ENCODE measurements around the gene SLC46A3. TPM values are rescaled to one million over a fixed set of nuclear protein-coding genes. Genes with fewer than 3 reads are reported as not detected.

Gene SLC46A3
- total and polyA plus RNA-seq, 4 donors = 7.0 to 63.3 (median 32.6) TPM

- no peak for TF ChIP-seq CTCF (IDR thresholded peaks at IDR 0.05; ENCODE audit: low read depth, low read length, missing input control)
- TF ChIP-seq GABPA (IDR thresholded peaks at IDR 0.05 in 1 of 2, conservative IDR thresholded peaks at IDR 0.05 in 1 of 2) = no peak
- no peak for TF ChIP-seq SP1 (IDR thresholded peaks at IDR 0.05)
- TF ChIP-seq HNF4A (conservative IDR thresholded peaks at IDR 0.05) = no peak
- TF ChIP-seq TAF1 (conservative IDR thresholded peaks at IDR 0.05) = no peak
- no peak for TF ChIP-seq YY1 (IDR thresholded peaks at IDR 0.05)
- no peak for TF ChIP-seq MAX (IDR thresholded peaks at IDR 0.05)
- TF ChIP-seq NR2F2 (IDR thresholded peaks at IDR 0.05) = no peak
These were observed 5.0 kb upstream of the SLC46A3 start (continued) for GRCh38 chr13:28723806-28724205.

GRCh38 chr13:28719227-28720055 is 671 bp upstream of the SLC46A3 start:
- Histone ChIP-seq H3K9me3 (ENCODE audit: control insufficient read depth in 4 of 4, low read length in 3 of 4) (no peaks in the 10 kb centered on the region), H3K27ac (ENCODE audit: low read depth in 1 of 2, low read length in 2 of 2) (peak overlapping the region; percentile 90 to 93), H3K4me1 (ENCODE audit: control insufficient read depth in 4 of 4, insufficient read depth in 4 of 4, low read length in 3 of 4) (peaks cover 5 to 23% (median 16%) of the 10 kb centered on the region in 4 donors), H3K27me3 (ENCODE audit: control insufficient read depth in 4 of 4, insufficient read depth in 4 of 4, low read length in 3 of 4) (no peaks in the 10 kb centered on the region), H3K36me3 (ENCODE audit: control insufficient read depth in 4 of 4, insufficient read depth in 3 of 4, low read depth in 1 of 4, low read length in 3 of 4) (peaks cover 0 to 3% (median 0%) of the 10 kb centered on the region in 4 donors), H3K9ac (ENCODE audit: low read depth in 1 of 2, low read length in 2 of 2) (peak overlapping the region in 1 of 2 donors; percentile 34), H3K4me3 (ENCODE audit: low read depth in 1 of 3, low read length in 3 of 3) (peak overlapping the region; percentile 59 to 76 (median 70))
- no peak for DNase-seq (ENCODE audit: low spot score)
- 40% methylated on average over 15 of the region's 15 CpGs for WGBS
- no peak for TF ChIP-seq FOXA2 (IDR thresholded peaks at IDR 0.05)
- no peak for TF ChIP-seq REST (IDR thresholded peaks at IDR 0.05)
- TF ChIP-seq MAX (IDR thresholded peaks at IDR 0.05) = peak; percentile 43
- peak in 1 of 2 donors; percentile 1 for TF ChIP-seq JUND (IDR thresholded peaks at IDR 0.05)

GRCh38 chr13:28718196-28718542 is 601 bp downstream of the SLC46A3 start:
- Histone ChIP-seq H3K4me1 (ENCODE audit: control insufficient read depth in 4 of 4, insufficient read depth in 4 of 4, low read length in 3 of 4) (peaks cover 5 to 23% (median 16%) of the 10 kb centered on the region in 4 donors), H3K27ac (ENCODE audit: low read depth in 1 of 2, low read length in 2 of 2) (peak overlapping the region; percentile 90 to 93), H3K9me3 (ENCODE audit: control insufficient read depth in 4 of 4, low read length in 3 of 4) (no peaks in the 10 kb centered on the region), H3K27me3 (ENCODE audit: control insufficient read depth in 4 of 4, insufficient read depth in 4 of 4, low read length in 3 of 4) (no peaks in the 10 kb centered on the region), H3K4me3 (ENCODE audit: low read depth in 1 of 3, low read length in 3 of 3) (peak overlapping the region; percentile 64 to 76 (median 68)), H3K36me3 (ENCODE audit: control insufficient read depth in 4 of 4, insufficient read depth in 3 of 4, low read depth in 1 of 4, low read length in 3 of 4) (no peaks in the 10 kb centered on the region), H3K9ac (ENCODE audit: low read depth in 1 of 2, low read length in 2 of 2) (peak overlapping the region; percentile 63 to 75)
- DNase-seq (ENCODE audit: low spot score) = no peak
- TF ChIP-seq NR2F2 (IDR thresholded peaks at IDR 0.05) (peak; percentile 48), YY1 (IDR thresholded peaks at IDR 0.05) (peak; percentile 88), TAF1 (conservative IDR thresholded peaks at IDR 0.05) (no peak), RAD21 (IDR thresholded peaks at IDR 0.05) (peak in 1 of 2 donors; percentile 20), FOXA2 (IDR thresholded peaks at IDR 0.05) (no peak), SP1 (IDR thresholded peaks at IDR 0.05) (no peak), HNF4G (IDR thresholded peaks at IDR 0.05) (no peak), MAX (IDR thresholded peaks at IDR 0.05) (peak; percentile 51), CTCF (IDR thresholded peaks at IDR 0.05; ENCODE audit: low read depth, low read length, missing input control) (no peak)
- whole genome bisulfite sequencing = under 1% methylated on average over 10 of the region's 10 CpGs
